GM18502 (cell line): Measurements from ENCODE around the gene MAP2.
A peak's percentile ranks its signal among the peaks of the same experiment; 100 is the strongest.

ENCODE experiments used
- ATAC-seq: cut with Tn5 transposase; IDR thresholded peaks from one replicate; pipeline ENCODE4 v1.9.1; 2021; ENCODE audit warnings: mild to moderate bottlenecking; ENCODE audit not compliant: unreplicated experiment, poor library complexity

The MAP2 gene

DNA sequence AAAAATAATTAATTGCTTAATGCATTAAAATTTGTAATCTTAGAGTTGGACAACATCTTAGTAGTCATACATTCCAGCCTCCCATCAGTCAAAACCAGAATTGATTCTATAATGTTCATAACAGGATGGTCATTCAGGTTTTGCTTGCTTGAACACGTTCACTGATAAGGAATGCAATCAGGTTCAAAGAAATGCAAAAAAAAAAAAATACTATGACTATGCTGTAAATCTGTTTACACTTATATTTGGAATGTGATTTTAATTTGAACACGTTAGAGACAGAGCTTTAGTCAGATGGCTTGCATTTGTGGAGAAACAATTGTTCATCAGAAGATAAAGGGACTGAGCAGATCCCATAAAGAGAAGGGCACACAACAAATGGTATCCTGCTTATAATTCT is 216.5 kb downstream of the MAP2 start:
- ATAC-seq = no peak

DNA sequence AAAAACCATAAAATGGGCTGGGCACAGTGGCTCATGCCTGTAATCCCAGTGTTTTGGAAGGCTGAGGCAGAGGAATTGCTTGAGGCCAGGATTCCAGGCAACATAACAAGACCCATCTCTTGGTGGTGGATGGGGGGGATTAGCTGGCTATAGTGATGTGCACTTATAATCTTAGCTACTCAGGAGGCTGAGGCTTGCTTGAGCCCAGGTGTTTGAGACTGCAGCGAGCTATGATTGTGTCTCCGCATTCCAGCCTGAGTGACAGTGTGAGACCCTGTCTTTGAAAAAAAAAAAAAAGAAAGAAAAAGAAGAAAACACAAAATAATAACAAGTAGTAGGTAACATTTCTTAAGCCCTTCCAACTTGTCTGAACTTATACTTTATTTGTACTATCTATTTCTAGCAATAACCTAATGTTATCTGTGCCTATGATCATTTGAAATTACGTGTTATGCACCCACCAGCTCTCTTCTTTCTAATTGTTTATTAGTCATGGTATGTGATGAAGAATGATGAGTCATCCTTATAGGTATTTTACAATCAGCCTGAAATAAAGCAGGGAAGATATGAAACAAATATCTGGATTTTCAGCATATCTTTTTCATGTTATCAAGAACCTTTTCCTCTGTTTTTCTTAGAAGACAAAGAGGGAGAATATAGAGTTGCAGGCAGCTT is 218.4 kb downstream of the MAP2 start:
- no peak for ATAC-seq

DNA sequence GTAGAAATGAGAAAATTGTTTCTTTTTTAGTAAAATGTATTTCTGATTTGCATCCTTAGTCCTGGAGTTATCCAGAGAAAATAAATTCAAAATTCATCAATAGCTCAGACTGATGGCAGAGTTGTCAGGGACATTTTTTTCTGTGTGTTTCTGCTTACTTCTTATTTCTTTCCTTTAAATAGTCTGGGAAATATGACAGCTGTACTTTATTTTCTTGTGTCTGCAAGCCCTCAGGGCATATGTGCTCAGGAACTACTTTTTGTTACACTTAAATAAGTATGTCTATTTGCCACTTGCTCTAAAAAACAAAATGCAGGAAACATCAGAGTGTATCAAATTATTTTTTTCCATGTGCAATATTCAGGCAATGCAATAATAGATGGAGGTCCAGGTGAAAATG is 221.0 kb downstream of the MAP2 start:
- ATAC-seq = no peak

DNA sequence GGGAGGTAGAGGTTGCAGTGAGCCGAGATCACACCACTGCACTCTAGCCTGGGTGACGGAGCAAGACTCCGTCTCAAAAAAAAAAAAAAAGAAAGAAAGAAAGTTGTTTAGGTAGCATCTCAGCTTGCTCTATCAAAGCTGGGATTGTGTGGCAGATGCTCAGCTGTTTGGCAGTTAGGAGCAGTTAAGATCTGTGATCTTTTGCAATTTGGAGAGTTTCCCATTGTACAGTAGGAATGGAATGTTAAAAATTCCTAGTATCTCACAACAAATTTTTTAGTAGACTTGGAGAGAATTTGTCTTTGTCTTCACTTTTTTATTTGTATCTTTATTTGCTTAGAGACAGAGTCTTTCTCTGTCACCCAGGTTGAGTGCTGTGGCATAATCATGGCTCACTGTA is 224.9 kb downstream of the MAP2 start:
- ATAC-seq = no peak

DNA sequence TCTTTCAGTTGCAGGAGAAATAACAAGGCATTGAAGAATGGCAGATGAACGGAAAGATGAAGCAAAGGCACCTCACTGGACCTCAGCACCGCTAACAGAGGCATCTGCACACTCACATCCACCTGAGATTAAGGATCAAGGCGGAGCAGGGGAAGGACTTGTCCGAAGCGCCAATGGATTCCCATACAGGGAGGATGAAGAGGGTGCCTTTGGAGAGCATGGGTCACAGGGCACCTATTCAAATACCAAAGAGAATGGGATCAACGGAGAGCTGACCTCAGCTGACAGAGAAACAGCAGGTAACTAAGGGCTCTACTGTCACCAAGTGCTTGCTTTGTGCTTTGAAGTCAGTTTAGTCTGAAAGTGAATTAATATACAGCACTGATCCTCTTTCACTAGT is 229.3 kb downstream of the MAP2 start:
- ATAC-seq = no peak

DNA sequence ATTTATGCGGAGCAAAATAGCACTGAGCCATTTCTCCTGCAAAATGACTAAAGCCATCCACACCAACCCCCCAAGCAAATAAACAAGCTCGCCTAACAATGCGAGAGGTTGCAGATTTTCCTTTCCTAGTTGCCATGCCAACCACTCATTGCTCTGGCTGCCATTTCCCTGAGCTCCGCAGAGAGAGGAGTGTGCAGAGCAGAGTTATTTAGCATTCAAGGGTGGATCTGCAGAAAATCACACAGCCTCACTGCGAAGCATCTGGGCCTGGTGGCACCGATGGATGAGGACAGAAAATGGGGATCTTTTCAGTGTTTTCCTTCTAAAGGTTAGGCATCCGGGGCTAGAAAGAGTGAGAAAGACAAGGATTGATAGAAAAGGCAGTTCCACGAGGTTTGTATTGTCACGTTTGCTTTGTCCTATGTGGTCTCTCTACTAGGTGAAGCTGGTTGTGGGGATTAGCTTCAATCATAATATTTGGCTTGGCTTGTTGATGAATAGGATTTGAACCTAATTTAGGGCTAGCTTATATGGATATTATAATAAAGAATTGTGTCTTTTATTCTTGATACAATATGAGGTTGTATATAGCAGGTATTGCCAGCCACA is 237.5 kb downstream of the MAP2 start:
- no peak for ATAC-seq

DNA sequence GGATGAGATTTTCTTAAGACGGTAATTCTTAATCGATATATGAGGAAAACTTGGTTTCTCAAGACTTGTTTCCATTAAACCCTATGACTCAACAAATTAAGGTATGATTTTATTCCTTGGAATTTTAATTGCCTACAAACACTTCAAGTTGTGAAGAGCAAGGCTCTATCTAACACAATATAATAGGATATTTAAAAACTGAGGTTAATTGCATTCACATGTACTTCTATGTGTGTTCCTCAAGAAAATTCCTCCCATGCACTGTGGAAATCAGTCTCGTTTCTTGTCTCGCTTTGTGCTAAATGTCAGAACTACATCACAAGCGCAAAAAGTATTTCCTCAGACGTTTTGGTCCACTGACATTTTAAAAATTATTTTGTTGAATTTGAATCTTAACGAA is 238.2 kb downstream of the MAP2 start:
- no peak for ATAC-seq

DNA sequence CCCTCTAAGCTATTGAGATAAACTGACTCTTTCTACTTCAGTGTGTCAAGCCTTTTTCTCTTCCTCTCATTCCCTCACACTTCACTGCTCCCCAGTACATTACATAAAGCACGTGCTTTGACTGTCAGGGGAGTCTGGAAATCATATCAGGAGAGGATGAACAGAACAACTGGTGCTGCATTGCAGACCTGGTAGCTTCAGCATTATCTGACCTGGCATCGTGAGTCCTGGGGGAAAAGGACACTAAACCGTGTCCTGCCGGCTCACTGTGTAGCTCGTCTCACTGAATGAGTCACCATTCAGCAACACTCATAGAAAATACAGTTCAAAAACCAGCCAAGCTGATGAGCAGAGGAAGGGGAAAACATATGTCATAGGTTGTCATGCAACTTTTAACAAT is 239.3 kb downstream of the MAP2 start:
- peak; percentile 52 for ATAC-seq

DNA sequence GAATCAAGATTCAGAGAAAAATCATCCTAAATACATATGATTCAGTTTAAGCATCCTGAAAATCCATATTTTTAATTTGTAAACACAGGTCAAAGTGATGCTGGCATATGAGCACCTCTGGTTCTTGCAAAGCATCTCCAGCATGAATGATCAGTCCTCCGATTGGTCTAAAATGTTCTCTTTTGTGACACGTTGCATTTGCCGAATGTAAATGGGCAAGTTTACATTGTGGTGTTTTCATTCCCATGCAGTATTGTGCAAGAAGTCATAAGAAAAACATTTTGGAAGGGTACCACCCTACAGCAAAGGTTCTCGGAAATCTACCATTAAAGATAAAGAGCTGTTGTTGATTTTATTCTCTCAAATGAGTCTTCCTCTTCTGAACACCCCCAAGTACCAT is 239.8 kb downstream of the MAP2 start:
- ATAC-seq = no peak

DNA sequence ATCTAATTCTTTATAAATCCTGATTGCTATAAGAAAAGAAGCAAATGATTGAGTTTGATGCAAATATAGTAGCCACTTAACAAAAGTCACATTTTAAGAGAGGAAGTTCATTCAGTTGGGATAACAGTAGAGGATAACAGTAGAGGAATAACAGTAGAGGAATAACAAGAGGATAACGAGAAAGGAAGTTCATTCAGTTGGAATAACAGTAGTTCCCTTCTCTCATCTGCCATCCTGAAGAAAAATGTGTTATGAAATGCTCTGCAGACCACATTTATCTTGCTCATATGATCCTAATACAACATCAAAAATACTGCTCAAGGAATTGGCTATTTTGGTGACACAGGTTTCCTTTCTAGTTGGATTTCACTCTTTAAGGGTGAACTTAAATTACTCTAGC is 242.4 kb downstream of the MAP2 start:
- no peak for ATAC-seq

DNA sequence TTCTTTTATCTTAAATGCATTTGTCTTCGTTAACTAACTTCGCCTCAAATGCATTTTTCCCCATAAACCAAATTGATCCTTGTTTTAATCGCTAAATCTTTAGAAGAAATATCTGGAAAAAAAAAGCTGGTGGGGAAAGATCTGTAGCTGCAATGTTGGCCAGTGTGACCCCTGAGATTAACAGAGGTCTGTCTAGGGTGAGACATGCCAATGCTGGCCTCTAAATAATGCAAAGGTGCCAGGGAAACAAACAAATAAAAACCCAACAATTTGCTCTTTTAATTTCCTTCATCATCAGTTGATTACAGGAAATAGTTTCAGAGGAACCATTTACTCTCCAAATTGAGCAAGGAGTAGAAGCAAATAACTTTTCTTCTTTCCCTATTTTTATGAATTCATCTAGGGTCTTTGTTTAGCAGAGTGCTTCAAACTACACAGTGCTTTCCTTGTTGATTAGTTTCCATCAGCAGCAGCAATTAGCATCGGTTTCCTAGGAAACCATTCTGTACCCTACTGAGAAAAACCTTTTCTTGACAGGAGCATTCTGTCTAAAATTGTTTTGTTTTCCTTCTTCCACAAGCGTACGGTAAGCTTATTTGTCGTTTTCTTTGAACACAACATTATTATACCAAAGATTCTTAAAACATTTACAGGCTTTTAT is 247.3 kb downstream of the MAP2 start:
- ATAC-seq = no peak

DNA sequence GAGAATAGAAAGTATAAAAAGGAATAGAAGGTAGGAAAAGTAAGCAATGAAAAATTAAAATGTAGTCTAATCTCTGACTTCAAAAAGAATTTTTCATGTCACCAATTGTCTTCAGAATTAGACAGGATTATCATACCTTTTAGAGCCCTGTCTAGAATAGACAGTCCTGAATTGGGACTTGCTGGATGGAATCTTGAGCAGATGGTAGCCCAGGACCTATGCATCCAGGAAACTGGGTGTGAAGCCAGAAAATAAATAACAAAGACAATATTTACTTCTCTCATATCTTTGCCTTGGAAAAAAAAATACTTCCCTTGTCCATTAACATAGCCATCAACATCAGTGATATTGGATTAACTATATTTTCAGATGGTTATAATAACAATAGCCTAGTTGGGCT is 250.0 kb downstream of the MAP2 start:
- ATAC-seq = no peak

DNA sequence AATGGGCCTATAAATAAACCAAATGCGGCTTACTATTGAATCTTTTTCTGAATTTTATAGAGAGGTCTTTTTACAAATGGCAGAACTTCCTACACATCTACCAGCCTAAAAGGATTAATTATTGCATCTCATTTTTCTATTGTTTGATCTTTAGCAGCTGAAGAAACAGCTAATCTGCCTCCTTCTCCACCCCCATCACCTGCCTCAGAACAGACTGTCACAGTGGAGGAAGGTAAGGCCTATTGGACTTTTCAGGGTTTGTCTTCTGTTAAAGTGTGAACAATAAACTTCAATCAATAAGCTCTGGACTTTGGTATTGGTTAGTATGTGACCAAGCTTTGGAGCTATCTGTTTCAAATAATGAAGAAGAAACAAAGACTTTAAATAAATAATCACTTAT is 256.7 kb downstream of the MAP2 start:
- no peak for ATAC-seq

DNA sequence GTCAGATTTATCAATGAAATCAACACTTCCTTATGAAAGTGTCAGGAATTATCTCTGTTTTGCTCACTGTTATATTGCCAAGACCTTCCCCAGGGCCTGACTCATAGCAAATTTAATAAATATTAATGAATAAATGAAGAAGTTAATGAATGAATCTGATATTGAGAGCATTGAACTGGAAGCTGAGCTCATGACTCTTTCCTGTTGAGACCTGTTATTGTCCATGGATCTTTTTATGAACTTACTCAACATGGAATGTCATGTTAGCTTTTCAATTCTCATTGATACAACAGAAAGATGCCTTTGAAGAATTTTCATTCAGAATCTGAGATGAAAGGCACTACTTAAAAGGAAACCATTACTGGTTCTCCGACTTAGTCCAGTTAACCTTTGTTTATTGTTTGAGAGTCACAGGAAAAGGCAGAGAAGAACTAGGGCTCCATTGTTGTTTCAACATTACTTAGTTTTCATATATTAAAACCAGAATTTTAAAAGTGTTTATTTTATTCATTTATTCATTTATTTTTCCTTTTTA is 257.4 kb downstream of the MAP2 start:
- no peak for ATAC-seq

DNA sequence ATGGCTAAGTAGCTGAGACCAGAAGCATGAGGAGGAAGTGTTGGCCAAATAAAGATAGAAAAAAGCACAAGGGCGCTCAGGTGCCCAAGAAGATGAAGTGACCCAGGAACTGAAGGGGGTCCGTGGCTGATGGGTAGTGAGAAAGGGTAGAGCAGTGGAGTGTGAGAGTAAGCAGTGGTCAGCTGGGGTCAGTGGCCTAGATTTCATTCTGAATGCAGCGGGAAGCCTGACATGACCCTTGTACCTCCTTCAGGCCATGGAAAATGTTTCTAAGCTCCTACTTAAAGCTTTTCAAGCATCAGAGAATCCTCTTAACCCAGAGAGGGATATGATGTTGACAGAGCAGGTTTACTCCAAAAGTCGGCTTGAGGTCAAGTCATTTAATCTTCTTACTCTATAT is 258.8 kb downstream of the MAP2 start:
- no peak for ATAC-seq

DNA sequence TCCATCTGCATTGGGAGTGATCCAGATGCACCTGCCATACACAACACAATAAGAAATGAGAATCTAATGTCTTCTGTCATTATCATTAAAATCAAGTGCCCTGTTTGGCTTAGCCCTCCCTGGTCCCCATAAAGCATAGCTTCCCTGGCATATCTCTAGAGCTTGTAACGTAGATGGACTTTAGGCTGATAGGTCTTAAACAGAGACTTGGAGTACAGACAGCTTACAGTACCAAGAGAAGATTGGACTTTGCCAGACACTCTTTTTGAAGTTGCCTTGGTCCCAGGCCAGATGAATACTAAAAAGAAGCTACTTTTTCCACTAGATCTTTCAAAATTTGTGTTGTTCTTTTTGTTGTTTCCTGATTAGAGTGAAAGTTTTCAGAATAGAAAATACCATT is 261.5 kb downstream of the MAP2 start:
- ATAC-seq = no peak

DNA sequence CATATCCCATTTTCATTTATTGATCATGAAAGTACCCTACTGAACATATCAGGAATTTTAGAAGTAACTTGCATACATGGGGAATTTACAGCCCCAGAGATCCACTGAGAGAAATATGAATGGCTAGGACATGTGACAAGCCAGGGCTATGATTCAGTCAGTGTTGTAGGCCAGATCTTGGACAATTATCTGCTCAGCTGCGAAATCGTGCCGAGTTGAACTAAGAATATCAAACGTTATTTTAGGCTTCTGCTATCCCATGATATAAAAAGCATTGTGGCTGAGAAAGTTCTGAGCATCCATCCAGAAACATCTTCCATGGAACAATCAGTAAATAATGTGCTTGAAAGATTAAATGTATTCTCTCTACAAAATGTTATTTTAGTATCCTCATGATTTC is 262.1 kb downstream of the MAP2 start:
- no peak for ATAC-seq

DNA sequence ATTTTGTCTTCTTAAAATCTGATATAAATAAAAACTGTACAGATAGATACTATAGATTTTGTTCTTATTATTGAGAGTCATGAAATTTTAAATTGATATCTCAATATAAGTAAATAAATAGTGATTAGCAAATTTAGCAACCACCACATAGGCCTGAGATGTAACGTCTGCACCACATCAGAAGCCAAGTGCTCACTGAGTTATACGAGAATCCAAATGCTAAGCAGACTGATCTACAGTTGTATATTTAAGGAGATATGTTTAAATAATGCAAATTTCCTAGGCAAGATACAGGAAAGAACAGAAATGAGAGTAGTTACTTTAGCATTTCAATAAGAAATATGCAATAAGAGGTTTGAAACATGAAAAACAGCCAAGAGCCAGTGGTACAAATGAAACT is 262.6 kb downstream of the MAP2 start:
- no peak for ATAC-seq

DNA sequence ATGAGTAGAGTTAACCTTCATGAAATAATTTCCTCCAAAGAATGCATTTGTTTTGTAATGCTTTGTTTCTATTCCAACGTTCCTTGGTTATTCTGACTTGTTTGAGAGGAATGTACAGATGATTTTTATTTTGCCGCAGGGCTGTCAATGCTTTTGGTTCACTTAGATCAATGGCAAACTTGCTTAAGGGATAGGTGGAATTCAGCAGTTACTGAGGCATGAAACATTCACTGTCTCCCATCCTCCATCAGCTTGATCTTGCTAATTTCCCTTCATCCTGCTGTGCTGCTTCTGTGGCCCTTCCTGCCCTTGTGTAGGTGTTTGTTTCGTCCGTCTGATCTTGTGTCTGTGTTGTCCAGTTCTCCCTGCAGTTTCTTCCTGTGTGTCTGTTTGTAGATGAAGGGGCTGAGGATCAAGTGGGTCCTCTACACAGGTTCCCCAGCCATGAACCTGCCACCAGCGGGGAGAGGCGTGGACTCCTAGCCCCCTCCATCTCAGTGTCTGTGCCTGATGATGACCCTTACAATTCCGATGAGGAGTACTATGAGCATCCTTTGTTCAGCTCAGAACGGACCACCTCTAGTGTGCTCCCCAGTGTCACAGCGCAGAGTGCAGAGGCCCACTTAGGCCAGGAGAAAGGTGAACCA is 263.6 kb downstream of the MAP2 start:
- no peak for ATAC-seq

DNA sequence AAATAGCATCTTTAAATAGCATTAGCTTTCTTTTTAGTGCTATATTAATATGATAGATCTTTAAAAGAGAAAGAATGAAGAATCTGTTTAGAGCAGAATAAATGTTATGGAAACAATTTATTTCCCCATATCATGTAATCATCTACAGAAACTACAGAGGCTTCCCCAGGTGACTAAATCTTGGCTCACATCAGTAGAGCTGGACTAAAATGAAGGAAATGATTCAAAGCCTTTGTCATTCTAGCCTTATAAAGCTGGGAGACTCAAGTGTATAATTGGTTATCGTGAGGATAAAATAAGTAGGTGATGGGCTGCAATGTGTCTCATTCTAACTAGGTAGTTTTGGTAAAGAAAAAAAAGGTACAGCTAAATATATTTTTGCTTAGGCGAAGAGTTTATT is 264.5 kb downstream of the MAP2 start:
- no peak for ATAC-seq

DNA sequence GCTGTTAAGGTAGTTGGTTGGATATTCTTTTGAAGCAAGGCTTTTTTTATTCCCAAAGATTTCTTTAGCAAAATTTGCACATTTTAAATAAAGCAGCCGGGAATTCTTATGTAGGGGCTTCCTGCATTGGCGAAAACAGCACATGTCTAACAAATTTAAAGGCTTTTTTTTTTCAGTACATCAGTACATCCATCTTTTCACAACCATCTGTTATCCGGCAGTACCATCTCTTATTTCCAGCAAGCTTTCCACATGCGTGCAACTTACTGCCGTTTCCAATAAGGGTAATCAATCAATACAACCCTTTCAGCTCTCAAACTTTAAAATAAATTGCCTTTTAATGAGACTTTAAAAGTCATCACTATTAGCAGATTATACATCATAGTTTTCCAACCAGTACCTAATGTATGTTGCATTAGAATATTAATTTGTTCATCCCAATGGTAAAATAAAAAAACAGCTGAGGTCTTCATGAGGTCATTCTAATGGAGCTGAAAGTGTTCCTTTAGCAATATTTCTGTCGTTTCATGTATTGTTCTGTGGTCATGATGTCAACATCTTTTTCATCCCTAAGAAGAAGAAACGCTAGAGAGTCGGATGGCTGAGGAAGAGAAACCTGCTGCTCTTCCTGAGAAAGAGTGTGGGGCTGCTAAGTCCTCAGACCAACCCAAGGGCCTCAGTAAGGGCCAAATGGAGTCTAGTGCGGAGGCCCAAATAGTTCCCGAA is 266.3 kb downstream of the MAP2 start:
- ATAC-seq = no peak
